Gastrocnemius medialis (tissue), 4 donors: ENCODE measurements around the gene HERPUD1. TPM values are rescaled to one million over a fixed set of nuclear protein-coding genes. Genes with fewer than 3 reads are reported as not detected.
A peak's percentile ranks its signal among the peaks of the same experiment; 100 is the strongest.

Source experiments
- ATAC-seq, 2 donors: fragments of 150-250 bp; one replicate each; pipeline ENCODE4 v1.9.1; 2016
- DNase-seq, 2 donors: peaks; one replicate each; pipeline ENCODE4 v3.0.0-alpha.2; 2019
- H3K27ac ChIP-seq, 4 donors: fragments of 200-600 bp; sonication (generic); 1 replicate in 1 of 4; 2 replicates in 3 of 4; pipeline ENCODE4 v1.5.1; 2016 to 2018; ENCODE audit warnings: mild to moderate bottlenecking in 2 of 4, moderate library complexity in 1 of 4
- H3K27me3 ChIP-seq, 3 donors: fragments of 200-600 bp; sonication (generic) in 2 of 3; 1 replicate in 1 of 3; 2 replicates in 2 of 3; pipeline versions ENCODE4 v1.5.1 to v1.6.0; 2016 to 2019; ENCODE audit warnings: mild to moderate bottlenecking in 1 of 3, moderate library complexity in 1 of 3
- H3K36me3 ChIP-seq, 2 donors: fragments of 200-600 bp; sonication (generic) in 1 of 2; one replicate each; pipeline ENCODE4 v1.5.1; 2017 to 2018
- H3K4me1 ChIP-seq, 2 donors: fragments of 200-600 bp; sonication (generic) in 1 of 2; one replicate each; pipeline ENCODE4 v1.5.1; 2016 to 2017; ENCODE audit warnings: mild to moderate bottlenecking in 2 of 2
- H3K4me3 ChIP-seq, 4 donors: fragments of 200-600 bp; sonication (generic) in 3 of 4; 1 replicate in 1 of 4; 2 replicates in 3 of 4; pipeline ENCODE4 v1.5.1; 2016 to 2019; ENCODE audit warnings: mild to moderate bottlenecking in 2 of 4
- H3K9me3 ChIP-seq, 3 donors: fragments of 200-600 bp; sonication (generic) in 2 of 3; 1 replicate in 1 of 3; 2 replicates in 2 of 3; pipeline ENCODE4 v1.5.1; 2016 to 2019
- POLR2A ChIP-seq, 2 donors: fragments of 450-650 bp; IDR thresholded peaks; one replicate each; pipeline ENCODE4 v1.6.1; 2017; ENCODE audit warnings: antibody characterized with exemption in 2 of 2, mild to moderate bottlenecking in 2 of 2, moderate library complexity in 2 of 2
- in situ Hi-C, 4 donors: fragments of 200-750 bp; cut with MboI; loops; one replicate each; pipeline versions ENCODE4 v1.15.0 to v1.8.0; 2017; ENCODE audit warnings: low sequenced_read_pairs in 4 of 4
- intact Hi-C: fragments of 100-400 bp; cut with DNase I; formaldehyde crosslinking; loops from one replicate; pipeline ENCODE4 v1.15.1; 2023; ENCODE audit warnings: low total_unique reads
- total RNA-seq, 4 donors: library from RNA; depleted of rRNA; stranded (reverse); fragments of >200 nt; gene quantifications; one replicate each; pipeline versions ENCODE4 v1.1.0 to v1.2.3, GENCODE V29; 2016
- TF ChIP-seq, protein P1 (sequence below), 5 experiments: fragments of 450-650 bp in 3 of 5; fragments of 200-600 bp in 2 of 5; sonication (generic) in 2 of 5; IDR thresholded peaks in 4 of 5; conservative IDR thresholded peaks in 1 of 5; 1 replicate in 4 of 5; 2 replicates in 1 of 5; pipeline ENCODE4 v1.5.1; 2016 to 2019; ENCODE audit warnings: antibody characterized with exemption in 5 of 5, mild to moderate bottlenecking in 3 of 5, moderate library complexity in 3 of 5

HERPUD1 gene
- total RNA-seq, 4 donors from 2014 or later = 110 to 281 (median 125) TPM

DNA sequence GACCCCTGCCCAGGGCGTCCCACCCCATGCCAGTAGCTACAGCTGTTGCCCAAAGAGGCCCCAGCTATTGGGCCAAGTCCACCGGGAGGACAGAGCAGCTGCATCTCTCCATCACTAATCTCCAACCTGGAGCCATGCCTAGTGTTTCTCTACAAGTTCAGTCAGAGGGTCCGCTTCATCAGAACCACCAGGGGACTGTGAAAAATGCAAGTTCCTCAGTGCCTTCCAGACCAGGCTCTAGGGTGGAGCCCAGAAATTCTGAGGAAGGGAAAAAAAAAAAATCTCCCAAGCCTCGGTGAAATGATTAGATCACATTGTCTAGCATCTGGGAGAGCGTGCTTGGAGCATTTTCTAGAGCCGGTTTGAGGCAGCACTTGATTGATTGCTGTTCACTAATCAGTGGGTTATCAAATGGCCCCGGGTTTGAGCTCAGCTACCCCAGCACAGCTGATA lies 22.4 kb upstream of the HERPUD1 start:
- TF ChIP-seq POLR2A (IDR thresholded peaks at IDR 0.05) = no peak
- TF ChIP-seq, protein P1, sequence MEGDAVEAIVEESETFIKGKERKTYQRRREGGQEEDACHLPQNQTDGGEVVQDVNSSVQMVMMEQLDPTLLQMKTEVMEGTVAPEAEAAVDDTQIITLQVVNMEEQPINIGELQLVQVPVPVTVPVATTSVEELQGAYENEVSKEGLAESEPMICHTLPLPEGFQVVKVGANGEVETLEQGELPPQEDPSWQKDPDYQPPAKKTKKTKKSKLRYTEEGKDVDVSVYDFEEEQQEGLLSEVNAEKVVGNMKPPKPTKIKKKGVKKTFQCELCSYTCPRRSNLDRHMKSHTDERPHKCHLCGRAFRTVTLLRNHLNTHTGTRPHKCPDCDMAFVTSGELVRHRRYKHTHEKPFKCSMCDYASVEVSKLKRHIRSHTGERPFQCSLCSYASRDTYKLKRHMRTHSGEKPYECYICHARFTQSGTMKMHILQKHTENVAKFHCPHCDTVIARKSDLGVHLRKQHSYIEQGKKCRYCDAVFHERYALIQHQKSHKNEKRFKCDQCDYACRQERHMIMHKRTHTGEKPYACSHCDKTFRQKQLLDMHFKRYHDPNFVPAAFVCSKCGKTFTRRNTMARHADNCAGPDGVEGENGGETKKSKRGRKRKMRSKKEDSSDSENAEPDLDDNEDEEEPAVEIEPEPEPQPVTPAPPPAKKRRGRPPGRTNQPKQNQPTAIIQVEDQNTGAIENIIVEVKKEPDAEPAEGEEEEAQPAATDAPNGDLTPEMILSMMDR (IDR thresholded peaks at IDR 0.05 in 4 of 5, conservative IDR thresholded peaks at IDR 0.05 in 1 of 5) = no peak
- H3K36me3 ChIP-seq = no peaks in the 10 kb centered on the region
- H3K9me3 ChIP-seq = no peaks in the 10 kb centered on the region
- peaks cover 0 to 11% (median 4%) of the 10 kb centered on the region in 3 donors for H3K27me3 ChIP-seq
- intact Hi-C loops = no loop called here
- H3K27ac ChIP-seq = no peak overlapping the region
- peaks cover 6 to 7% of the 10 kb centered on the region in 2 donors for H3K4me1 ChIP-seq
- ATAC-seq = no peak
- in situ Hi-C loops = no loop called here
- no peak overlapping the region for H3K4me3 ChIP-seq
- no peak for DNase-seq

DNA sequence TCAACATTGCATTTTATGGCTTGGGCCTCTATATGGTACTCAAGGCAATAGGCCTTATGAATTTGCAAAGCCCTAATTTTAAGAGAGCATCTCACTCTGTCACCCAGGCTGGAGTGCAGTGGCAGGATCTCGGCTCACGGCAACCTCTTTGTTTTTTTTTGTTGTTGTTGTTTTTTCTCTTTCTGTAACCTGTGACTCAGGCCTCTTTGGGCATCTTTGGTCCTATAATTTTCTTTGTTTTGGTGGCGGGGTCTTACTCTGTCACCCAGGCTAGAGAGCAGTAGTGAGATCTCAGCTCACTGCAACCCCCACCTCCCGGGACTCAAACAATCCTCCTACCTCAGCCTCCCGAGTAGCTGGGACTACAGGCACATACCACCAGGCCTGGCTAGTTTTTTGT lies 21.8 kb upstream of the HERPUD1 start:
- peak overlapping the region in 1 of 4 donors; percentile 27 for H3K27ac ChIP-seq
- intact Hi-C loops (no loop called here), in situ Hi-C loops (no loop called here)
- no peak overlapping the region for H3K4me3 ChIP-seq
- DNase-seq (no peak), ATAC-seq (no peak)
- peaks cover 0 to 11% (median 4%) of the 10 kb centered on the region in 3 donors for H3K27me3 ChIP-seq
- H3K9me3 ChIP-seq = no peaks in the 10 kb centered on the region
- H3K36me3 ChIP-seq = no peaks in the 10 kb centered on the region
- peaks cover 6 to 7% of the 10 kb centered on the region in 2 donors for H3K4me1 ChIP-seq
- TF ChIP-seq POLR2A (IDR thresholded peaks at IDR 0.05) = no peak
- TF ChIP-seq, protein P1 (IDR thresholded peaks at IDR 0.05 in 4 of 5, conservative IDR thresholded peaks at IDR 0.05 in 1 of 5) = no peak

DNA sequence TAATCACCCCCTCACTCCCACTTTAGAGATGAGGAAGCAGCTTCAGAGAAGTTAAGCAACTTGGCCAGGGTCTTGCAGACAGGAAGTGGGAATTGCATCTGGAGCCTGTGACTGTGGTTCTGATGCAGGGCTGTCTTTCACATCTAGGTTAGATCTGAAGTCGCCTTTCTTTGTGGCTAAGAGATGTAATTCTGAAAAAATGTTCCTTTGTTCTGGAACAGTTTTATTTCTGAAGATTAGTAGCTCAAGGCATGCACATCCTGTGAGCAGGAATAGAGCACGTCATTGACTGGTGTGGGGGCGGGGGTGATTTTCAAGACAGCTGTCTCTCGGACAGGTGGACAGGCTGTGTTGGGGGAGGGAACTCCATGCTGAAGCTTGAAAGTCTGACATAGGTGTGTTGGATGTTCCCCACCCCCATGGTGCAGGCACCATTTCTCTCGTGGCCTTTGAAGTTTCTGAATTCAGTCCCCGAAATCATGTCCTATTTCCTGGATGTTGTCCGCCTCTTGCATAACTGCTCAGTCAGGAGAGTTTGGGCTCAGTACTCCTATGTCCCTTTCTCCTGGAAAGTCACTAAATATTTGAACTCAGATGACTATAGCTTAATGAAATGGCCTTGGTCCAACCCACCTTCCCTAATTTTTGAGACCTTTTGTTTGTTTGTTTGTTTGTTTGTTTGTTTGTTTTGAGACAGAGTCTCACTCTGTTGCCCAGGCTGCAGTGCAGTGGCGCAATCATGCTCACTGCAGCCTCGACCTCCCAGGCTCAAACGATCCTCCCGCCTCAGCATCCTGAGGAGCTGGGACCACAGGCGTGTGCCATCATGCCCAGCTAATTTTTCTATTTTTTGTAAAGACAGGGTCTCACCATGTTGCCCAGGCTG lies 21.0 kb upstream of the HERPUD1 start:
- in situ Hi-C loops (no loop called here), intact Hi-C loops (no loop called here)
- Histone ChIP-seq H3K4me3 (no peak overlapping the region), H3K27ac (peak overlapping the region in 3 of 4 donors; percentile 23 to 41 (median 27)), H3K27me3 (peaks cover 0 to 11% (median 4%) of the 10 kb centered on the region in 3 donors), H3K36me3 (no peaks in the 10 kb centered on the region), H3K9me3 (no peaks in the 10 kb centered on the region), H3K4me1 (peaks cover 6 to 7% of the 10 kb centered on the region in 2 donors)
- DNase-seq (peak in 1 of 2 donors; percentile 35), ATAC-seq (peak; percentile 39 to 59)
- TF ChIP-seq, protein P1 (IDR thresholded peaks at IDR 0.05 in 4 of 5, conservative IDR thresholded peaks at IDR 0.05 in 1 of 5) = no peak
- TF ChIP-seq POLR2A (IDR thresholded peaks at IDR 0.05) = no peak

DNA sequence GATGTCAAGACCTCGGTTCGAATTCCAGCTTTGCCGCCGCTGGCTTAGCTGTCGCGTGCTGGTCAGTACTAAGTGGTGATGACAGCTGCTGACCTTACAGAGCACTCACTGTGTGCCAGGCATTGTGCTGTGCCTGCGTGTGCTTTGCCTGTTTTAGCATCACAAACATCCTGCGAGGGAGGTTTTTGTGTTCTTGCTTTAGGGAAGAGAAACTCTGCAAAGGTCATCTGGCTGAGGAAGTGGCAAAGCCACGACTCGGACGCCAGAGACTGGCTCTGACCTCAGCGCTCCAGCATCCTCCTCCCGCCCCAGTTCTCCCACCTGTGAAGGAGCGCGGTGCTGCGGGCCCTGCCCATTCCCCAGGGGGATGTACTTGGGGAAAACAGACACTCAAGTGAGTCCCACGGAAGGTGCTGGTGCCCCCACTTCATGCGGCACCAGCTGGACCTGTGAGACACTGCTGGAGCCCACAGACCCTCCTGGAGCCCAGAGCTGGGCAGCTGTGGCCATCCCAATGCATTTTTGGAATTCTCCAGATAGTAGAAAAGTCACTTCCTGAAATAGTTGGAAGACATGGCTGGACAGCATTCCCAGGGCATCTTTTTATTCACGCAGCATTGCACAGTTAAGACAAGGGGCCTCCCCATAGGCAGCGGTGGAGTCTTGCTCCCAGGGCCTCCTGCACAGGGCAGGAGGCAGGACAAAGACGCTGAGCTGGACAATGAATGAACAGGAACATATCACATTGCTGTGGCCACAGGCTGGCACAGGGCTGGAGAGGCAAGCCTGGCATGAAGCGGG lies 20.0 kb upstream of the HERPUD1 start:
- H3K36me3 ChIP-seq = no peaks in the 10 kb centered on the region
- peak; percentile 14 to 35 for DNase-seq
- peak overlapping the region in 2 of 4 donors; percentile 23 to 41 for H3K27ac ChIP-seq
- H3K4me1 ChIP-seq = peaks cover 7 to 11% of the 10 kb centered on the region in 2 donors
- in situ Hi-C loops = no loop called here
- peak in 1 of 2 donors; percentile 47 for ATAC-seq
- H3K9me3 ChIP-seq = no peaks in the 10 kb centered on the region
- H3K4me3 ChIP-seq = no peak overlapping the region
- TF ChIP-seq POLR2A (IDR thresholded peaks at IDR 0.05) = no peak
- TF ChIP-seq, protein P1 (IDR thresholded peaks at IDR 0.05 in 4 of 5, conservative IDR thresholded peaks at IDR 0.05 in 1 of 5) = no peak
- H3K27me3 ChIP-seq = peaks cover 0 to 11% (median 4%) of the 10 kb centered on the region in 3 donors
- intact Hi-C loops = no loop called here
